Fibroblast of the aortic adventitia (primary cell): ENCODE data around the gene RICTOR. TPM values are rescaled to one million over a fixed set of nuclear protein-coding genes. Genes with fewer than 3 reads are reported as not detected.

Experiments used
- DNase-seq: peaks from one replicate; pipeline ENCODE4 v3.0.0-alpha.2; 2010; ENCODE audit warnings: low read depth
- H3K4me3 ChIP-seq: 2 replicates; pipeline ENCODE4 v1.5.1; 2011; ENCODE audit warnings: low read depth, mild to moderate bottlenecking, control low read depth, low read length, moderate library complexity
- total RNA-seq: library from RNA; depleted of rRNA; stranded (reverse); fragments of >200 nt; gene quantifications from 2 replicates; pipeline ENCODE4 v1.2.3, GENCODE V29; 2012; ENCODE audit warnings: low replicate concordance
- TF ChIP-seq, protein P1 (sequence below): IDR thresholded peaks from 2 replicates; pipeline ENCODE4 v1.5.1; 2011; ENCODE audit warnings: mild to moderate bottlenecking, low read length, control low read depth, inconsistent platforms; ENCODE audit not compliant: insufficient read depth

RICTOR gene
- total RNA-seq, 1 donor: 55.0 TPM

GRCh38 chr5:39059064-39059463 is 15.1 kb downstream of the RICTOR start:
- no peak for DNase-seq
- TF ChIP-seq, protein P1, sequence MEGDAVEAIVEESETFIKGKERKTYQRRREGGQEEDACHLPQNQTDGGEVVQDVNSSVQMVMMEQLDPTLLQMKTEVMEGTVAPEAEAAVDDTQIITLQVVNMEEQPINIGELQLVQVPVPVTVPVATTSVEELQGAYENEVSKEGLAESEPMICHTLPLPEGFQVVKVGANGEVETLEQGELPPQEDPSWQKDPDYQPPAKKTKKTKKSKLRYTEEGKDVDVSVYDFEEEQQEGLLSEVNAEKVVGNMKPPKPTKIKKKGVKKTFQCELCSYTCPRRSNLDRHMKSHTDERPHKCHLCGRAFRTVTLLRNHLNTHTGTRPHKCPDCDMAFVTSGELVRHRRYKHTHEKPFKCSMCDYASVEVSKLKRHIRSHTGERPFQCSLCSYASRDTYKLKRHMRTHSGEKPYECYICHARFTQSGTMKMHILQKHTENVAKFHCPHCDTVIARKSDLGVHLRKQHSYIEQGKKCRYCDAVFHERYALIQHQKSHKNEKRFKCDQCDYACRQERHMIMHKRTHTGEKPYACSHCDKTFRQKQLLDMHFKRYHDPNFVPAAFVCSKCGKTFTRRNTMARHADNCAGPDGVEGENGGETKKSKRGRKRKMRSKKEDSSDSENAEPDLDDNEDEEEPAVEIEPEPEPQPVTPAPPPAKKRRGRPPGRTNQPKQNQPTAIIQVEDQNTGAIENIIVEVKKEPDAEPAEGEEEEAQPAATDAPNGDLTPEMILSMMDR: no peak
- H3K4me3 ChIP-seq: no peak overlapping the region

GRCh38 chr5:39058178-39058921 is 15.8 kb downstream of the RICTOR start:
- no peak for DNase-seq
- H3K4me3 ChIP-seq: peak overlapping the region; percentile 46
- TF ChIP-seq, protein P1: no peak

DNA sequence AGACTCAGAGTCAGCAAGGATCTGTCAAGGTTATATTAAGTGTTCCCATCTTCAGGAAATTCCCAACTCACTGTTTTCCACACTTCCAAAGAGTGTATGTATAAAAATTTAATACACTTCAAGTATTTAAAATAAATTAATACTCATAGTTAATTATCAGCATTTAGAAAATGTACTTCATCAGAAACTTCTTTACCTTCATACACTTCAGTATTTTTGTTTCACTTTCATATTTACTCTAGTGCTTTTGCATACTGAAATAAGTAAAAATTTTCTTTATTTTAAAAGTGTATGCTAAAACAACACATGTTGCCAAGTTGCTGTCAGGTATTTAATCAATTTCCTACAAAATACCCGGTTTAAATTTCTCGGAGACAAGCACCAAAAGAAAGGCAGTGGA is 16.5 kb downstream of the RICTOR start:
- no peak for DNase-seq
- H3K4me3 ChIP-seq: peak overlapping the region; percentile 46
- TF ChIP-seq, protein P1: no peak

DNA sequence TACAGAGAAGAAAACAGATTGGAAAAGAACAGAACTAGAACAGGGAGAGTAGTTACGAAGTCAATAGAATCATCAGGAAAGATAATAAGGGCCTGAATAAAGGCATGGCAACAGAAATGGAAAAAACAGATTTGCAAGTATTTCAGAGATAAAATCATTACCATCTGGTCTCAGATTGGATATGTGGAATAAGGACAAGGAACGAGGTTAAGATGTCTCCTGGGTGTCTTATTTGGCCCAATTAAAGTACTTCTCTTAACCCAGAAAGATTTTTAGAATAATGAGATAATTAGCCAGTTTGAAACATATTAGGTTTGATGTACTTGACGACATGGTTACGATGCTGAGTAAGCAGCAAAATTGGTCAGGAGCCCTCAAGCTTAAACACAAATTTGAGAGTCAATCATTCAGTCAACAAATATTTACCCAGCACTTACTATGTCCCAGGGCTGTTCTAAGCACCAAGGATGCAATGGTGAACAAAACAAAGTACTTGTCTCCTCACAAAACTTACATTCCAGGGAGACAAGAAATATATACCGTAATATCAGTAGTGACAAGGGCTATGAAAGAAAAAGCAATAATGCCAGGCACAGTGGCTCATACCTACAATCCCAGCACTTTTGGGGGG is 18.3 kb downstream of the RICTOR start:
- no peak overlapping the region for H3K4me3 ChIP-seq
- TF ChIP-seq, protein P1: no peak
- no peak for DNase-seq

DNA sequence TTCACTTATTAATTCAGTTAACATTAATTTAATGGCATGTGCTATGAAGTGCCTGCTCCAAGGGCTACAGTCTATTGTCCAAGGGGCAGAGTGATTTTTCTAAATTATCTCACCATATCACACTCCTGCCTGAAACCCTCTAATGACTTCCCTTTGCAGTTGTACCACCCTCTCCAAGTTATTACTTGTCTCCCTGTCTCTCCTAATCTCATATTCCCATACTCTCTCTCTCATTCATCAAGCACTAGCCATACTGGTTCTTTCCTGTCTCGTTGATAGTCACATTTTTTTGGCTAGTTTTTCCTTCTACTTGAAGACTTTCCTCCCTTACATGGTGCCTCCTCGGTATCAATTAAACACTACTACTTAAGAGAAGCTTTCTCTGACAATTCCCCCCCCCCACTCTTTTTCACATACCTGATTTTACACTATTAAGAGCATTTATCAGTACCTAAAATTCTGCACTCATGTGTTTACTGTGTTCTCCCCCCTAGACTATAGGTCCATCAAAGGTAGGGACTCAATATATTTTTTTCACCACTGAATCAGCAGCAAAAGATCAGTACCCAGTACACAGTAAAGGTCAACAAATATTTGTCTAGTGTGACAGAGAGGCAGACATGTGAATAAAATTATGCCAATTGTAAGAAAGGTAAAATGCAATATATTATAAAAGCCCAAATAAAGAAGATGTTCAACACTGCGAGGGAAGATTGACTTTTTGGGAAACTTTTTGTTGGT is 19.0 kb downstream of the RICTOR start:
- H3K4me3 ChIP-seq: no peak overlapping the region
- DNase-seq: no peak
- TF ChIP-seq, protein P1: no peak

DNA sequence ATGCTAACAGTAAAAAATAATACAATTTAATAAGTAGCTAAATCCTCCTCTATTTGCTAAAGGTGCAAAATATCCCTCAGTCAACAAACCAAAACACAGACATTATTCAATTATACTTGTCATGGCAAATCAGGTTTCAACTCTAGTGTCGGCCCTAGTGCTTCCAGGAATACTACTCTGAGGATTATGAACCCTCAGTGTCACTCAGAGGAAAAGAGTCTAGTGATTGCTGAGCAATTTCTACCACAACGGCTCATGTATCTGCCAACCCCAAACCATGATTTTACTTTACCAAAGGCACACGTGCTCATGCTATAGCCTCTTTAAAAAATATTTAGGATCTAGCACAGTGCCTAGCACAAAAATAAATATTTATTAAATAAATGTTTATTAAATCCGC is 21.0 kb downstream of the RICTOR start:
- TF ChIP-seq, protein P1: no peak
- H3K4me3 ChIP-seq: no peak overlapping the region
- no peak for DNase-seq
